HG03354 (cell line): Measurements from ENCODE around the gene DGKG.
A peak's percentile ranks its signal among the peaks of the same experiment; 100 is the strongest.

Experiments used
- ATAC-seq: cut with Tn5 transposase; IDR thresholded peaks from one replicate; pipeline ENCODE4 v1.9.1; 2021; ENCODE audit warnings: mild to moderate bottlenecking; ENCODE audit not compliant: unreplicated experiment, poor library complexity, severe bottlenecking

The DGKG gene

GRCh38 chr3:186283651-186284348, 78.2 kb downstream of the DGKG start:
- ATAC-seq: no peak

- ATAC-seq: no peak
Observed at GRCh38 chr3:186283096-186283495, 78.9 kb downstream of the DGKG start.

GRCh38 chr3:186281176-186281575, 80.9 kb downstream of the DGKG start:
- no peak for ATAC-seq

GRCh38 chr3:186280737-186281136, 81.3 kb downstream of the DGKG start:
- ATAC-seq: no peak

GRCh38 chr3:186277268-186277909, 84.6 kb downstream of the DGKG start:
- no peak for ATAC-seq

GRCh38 chr3:186275436-186275835, 86.6 kb downstream of the DGKG start:
- ATAC-seq: no peak

GRCh38 chr3:186273586-186273985, 88.4 kb downstream of the DGKG start:
- no peak for ATAC-seq

- ATAC-seq: no peak
Observed at GRCh38 chr3:186270701-186271100, 91.3 kb downstream of the DGKG start.

- ATAC-seq: no peak
Observed at GRCh38 chr3:186268616-186269448, 93.2 kb downstream of the DGKG start.

- no peak for ATAC-seq
Observed at GRCh38 chr3:186267758-186268157, 94.3 kb downstream of the DGKG start.

GRCh38 chr3:186264608-186265400, 97.2 kb downstream of the DGKG start:
- ATAC-seq: no peak

- ATAC-seq: no peak
Observed at GRCh38 chr3:186261638-186262037, 100.4 kb downstream of the DGKG start.

- no peak for ATAC-seq
Observed at GRCh38 chr3:186260726-186261125, 101.3 kb downstream of the DGKG start.

GRCh38 chr3:186259612-186260383, 102.2 kb downstream of the DGKG start:
- ATAC-seq: peak; percentile 54

GRCh38 chr3:186258968-186259367, 103.1 kb downstream of the DGKG start:
- ATAC-seq: no peak

- ATAC-seq: no peak
Observed at GRCh38 chr3:186257866-186258265, 104.2 kb downstream of the DGKG start.

GRCh38 chr3:186255703-186256331, 106.2 kb downstream of the DGKG start:
- ATAC-seq: no peak

GRCh38 chr3:186254676-186255650, 107.1 kb downstream of the DGKG start:
- peak; percentile 65 for ATAC-seq
